Right renal pelvis (tissue), 4 donors: ENCODE data around the gene TLR7. TPM values are rescaled to one million over a fixed set of nuclear protein-coding genes. Genes with fewer than 3 reads are reported as not detected.

Experiments
- DNase-seq, 4 donors: peaks; one replicate each; pipeline ENCODE4 v3.0.0-alpha.2; 2013; ENCODE audit warnings: low read depth in 4 of 4, low spot score in 3 of 4, missing footprints in 1 of 4
- polyA plus RNA-seq, 4 donors: library from polyadenylated mRNA; unstranded; fragments of 120-200 nt; gene quantifications; one replicate each; pipeline ENCODE4 v1.2.1, GENCODE V29; 2013; ENCODE audit not compliant: insufficient read length in 4 of 4

Gene TLR7
- polyA plus RNA-seq: 1 to 10 TPM in 1 of 4 donors, under 1 TPM in 3; 0.26 to 1.1 (median 0.78) TPM

- DNase-seq: no peak
Measured at GRCh38 chrX:12866451-12867377, at the start of gene TLR7. TSS of gene TLR7 (plus strand) at chrX:12867072. CDS start at chrX:12867579, 507 bp downstream.

- DNase-seq: no peak
Measured at GRCh38 chrX:12817528-12817927, 49.3 kb upstream of the TLR7 start.

DNA sequence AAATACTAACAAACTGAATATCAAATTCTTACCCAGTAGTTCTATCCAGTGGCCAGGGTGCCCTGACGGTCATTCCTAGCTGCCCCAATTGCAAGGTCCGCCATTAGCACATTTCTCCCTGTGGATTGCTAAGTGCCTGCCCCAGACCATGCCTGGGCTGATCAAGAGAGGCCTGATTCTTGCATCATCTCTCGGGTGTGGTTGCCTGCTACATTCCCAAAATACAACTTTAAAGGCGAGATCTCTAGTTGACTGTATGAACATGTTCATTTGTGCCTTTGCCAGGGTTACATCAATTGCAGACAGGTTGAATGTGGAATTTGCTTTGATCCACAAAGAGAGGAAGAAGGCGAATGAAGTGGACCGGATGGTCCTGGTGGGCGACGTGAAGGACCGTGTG is 47.6 kb upstream of the TLR7 start:
- DNase-seq: no peak

GRCh38 chrX:12820737-12821136 is 46.1 kb upstream of the TLR7 start:
- no peak for DNase-seq

DNA sequence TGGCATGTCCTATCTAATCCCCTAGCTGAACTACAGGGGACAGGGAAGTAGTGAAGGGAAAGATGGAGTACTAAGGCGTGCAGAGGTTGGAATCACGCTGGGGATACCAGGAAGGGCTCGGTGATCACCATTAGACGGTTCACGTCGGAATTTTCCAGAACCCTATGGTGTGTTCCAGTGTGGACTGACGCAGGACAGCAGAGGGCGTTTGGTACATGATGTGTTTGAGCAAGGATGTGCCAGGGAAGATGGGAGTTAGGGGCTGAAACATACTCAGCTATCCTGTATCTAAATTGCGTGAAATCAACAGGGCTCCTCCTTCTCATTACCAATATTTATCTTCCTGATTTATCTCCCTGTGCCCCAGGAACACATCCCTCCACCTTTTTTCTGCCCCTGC is 41.9 kb upstream of the TLR7 start:
- DNase-seq: no peak

GRCh38 chrX:12825801-12826200 is 41.1 kb upstream of the TLR7 start:
- DNase-seq: no peak

GRCh38 chrX:12843061-12843667 is 23.7 kb upstream of the TLR7 start:
- no peak for DNase-seq

DNA sequence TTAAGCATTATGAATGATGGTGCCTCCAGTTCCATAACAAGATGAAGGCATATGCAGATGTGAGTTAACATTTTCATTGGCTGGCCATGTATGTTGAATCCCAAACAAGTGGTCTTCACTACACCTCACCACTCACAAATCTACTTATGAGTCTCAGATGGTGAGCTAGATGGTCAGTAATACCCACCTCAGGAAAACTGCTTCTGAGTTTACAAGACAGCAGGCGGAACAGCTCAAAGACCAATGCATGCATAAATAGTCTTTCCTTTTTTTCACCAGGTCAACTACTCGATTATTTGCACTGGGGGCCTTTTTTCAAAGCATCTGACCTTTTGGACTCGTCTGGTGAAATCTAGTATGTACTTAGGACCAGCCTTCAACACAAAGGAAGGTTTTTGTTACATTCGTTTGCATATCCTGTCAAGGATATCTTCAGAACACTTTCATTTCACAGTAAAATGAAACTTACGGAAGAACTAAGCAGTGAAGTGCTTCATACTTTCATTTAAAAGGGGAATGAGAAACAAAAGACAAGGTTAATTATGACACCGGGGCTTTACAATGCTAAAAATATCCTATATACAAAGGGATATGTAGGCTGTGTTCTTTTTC is 23.1 kb upstream of the TLR7 start:
- no peak for DNase-seq

DNA sequence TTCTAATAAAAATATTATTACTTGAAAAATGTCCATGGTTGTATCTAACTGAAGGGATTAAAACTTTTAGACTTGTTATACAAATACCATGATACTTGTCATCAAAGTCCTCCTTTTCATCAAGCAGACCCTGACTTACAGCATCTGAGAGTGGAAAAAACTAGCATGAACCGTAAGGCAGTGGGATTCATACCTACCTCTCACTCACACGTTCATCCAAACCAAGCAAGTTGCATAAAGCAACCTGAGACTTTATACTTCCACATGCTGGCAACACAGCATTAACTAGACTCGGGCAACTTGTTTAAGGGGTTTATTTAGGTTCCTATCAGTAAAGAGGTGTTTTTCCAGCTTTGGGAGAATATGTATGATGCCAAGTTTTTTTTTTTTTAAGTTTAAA is 22.6 kb upstream of the TLR7 start:
- no peak for DNase-seq

GRCh38 chrX:12865359-12865758 is 1.5 kb upstream of the TLR7 start:
- DNase-seq: no peak

DNA sequence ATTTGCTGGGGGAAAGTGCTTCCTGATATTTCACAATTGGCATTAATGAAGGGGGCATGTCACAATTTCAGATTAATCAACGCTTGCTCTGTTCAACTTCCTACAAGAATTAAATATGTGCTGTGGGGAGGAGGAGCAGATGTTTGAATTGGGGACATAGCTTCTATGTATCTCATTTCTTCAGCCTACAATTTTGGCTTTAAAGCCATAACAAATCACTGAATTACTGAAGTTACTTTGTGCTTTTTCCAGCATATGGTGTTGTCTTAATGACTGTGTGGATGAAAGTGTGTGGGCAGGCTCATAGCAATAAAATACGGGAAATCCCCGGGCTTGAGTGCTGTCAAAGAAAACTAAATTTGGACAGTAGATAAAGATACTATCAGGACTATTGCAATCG is 813 bp downstream of the TLR7 start:
- no peak for DNase-seq

DNA sequence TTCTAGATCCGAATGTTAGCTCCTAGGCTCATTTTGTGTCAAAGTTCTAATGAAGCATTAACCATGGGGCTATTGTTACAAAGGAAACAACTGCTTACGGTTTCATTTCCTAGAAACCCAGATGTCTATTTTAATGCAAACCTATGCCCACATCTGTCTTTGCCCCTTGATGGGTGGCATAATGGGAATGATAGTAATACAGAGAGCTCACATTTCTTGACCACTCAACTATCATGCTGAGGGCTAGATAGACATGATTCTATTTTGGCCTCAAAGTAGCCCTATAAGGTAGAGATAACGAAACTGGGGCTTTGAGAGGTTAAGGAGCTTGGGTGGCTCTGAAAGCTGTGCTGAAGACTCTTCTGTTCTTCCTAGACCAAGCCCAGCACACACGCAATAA is 1.9 kb downstream of the TLR7 start:
- no peak for DNase-seq

GRCh38 chrX:12871257-12871656 is 4.4 kb downstream of the TLR7 start:
- DNase-seq: no peak

DNA sequence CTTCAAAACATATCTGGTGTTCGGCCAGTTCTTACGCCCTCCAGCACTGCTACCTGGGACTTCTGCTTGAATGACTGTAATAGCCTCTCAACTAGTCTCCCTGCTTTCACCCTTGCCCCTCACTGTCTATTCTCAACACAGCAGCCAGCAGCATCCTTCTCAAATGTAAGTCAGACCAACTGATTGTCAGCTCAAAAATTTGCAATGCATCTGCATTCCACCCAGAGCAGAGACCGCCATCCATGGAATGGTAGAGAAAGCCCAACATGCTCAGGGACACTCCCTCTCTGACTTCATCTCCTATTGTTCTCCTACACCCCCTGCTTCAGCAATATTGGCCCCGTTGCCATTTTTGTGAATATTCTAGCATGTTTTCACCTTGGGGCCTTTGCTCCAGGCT is 5.9 kb downstream of the TLR7 start:
- DNase-seq: no peak

GRCh38 chrX:12874581-12874980 is 7.7 kb downstream of the TLR7 start:
- DNase-seq: no peak

DNA sequence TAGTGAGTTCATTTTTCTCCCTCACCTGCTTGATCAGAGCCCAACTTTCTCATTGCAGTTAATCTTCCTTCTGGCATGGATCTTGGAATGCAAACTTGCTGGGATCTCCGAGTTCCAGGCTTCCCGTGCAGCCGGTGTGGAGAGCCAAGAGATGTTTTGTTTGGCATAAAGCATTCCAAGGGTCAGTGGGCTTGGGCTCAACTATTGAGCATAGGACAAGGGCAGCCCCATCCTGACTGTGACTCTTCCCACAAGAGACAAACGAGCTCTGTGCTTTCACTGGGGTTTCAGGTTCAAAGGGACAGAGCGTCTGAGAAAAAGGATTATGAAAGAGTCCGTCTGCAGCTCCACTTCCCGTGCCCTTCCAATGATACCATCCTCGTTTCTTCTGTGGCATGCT is 10.5 kb downstream of the TLR7 start:
- DNase-seq: no peak

GRCh38 chrX:12878536-12878935 is 11.7 kb downstream of the TLR7 start:
- no peak for DNase-seq

DNA sequence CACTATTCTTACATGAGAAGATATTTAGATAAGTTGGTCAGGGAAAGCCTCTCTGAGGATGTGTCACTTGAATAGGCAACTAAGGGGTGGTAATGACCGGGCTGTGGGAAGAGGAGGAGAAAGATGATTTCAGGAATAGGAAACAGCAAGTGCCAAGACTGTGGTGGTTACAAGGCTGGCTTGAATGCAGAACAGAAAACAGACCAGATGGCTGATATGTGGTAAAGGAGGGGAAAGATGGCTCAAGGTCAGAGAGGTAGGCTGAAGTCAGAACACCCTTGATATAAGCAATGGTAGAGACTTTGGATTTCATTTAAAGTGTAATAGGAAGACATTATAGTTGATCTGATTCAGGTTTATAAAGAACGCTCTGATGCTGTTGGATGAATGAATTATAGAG is 15.0 kb downstream of the TLR7 start:
- DNase-seq: no peak

- no peak for DNase-seq
Measured at GRCh38 chrX:12885508-12885907, 18.6 kb downstream of the TLR7 start.

DNA sequence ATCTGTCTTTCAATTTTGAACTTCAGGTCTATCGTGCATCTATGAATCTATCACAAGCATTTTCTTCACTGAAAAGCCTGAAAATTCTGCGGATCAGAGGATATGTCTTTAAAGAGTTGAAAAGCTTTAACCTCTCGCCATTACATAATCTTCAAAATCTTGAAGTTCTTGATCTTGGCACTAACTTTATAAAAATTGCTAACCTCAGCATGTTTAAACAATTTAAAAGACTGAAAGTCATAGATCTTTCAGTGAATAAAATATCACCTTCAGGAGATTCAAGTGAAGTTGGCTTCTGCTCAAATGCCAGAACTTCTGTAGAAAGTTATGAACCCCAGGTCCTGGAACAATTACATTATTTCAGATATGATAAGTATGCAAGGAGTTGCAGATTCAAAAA is 19.7 kb downstream of the TLR7 start:
- no peak for DNase-seq

DNA sequence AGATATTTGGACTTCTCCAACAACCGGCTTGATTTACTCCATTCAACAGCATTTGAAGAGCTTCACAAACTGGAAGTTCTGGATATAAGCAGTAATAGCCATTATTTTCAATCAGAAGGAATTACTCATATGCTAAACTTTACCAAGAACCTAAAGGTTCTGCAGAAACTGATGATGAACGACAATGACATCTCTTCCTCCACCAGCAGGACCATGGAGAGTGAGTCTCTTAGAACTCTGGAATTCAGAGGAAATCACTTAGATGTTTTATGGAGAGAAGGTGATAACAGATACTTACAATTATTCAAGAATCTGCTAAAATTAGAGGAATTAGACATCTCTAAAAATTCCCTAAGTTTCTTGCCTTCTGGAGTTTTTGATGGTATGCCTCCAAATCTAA is 20.3 kb downstream of the TLR7 start:
- DNase-seq: no peak

DNA sequence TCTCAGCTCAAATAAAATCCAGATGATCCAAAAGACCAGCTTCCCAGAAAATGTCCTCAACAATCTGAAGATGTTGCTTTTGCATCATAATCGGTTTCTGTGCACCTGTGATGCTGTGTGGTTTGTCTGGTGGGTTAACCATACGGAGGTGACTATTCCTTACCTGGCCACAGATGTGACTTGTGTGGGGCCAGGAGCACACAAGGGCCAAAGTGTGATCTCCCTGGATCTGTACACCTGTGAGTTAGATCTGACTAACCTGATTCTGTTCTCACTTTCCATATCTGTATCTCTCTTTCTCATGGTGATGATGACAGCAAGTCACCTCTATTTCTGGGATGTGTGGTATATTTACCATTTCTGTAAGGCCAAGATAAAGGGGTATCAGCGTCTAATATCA is 20.9 kb downstream of the TLR7 start:
- no peak for DNase-seq
